ENCODE measurements around the gene LDLRAD3.

LDLRAD3 gene

DNA sequence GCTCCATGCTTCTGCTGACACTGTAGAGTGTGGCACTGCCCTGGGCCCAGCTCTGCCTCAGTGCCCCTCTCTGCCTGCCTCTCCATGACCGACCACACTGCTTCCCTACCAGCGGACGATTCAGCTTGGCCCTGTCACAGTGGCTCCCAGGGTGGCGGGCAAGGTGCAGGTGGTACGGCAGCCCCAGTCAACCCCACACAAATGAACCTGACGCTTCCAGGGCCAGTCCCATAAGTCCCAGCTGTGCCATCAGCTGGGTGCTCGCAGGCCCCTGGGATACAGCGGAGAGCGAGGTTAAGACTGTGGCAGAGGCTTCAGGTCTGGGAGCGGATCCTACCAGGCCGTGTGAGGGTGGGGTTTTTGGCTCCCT, 134.8 kb downstream of the LDLRAD3 start:
- no peak for DNase-seq

DNA sequence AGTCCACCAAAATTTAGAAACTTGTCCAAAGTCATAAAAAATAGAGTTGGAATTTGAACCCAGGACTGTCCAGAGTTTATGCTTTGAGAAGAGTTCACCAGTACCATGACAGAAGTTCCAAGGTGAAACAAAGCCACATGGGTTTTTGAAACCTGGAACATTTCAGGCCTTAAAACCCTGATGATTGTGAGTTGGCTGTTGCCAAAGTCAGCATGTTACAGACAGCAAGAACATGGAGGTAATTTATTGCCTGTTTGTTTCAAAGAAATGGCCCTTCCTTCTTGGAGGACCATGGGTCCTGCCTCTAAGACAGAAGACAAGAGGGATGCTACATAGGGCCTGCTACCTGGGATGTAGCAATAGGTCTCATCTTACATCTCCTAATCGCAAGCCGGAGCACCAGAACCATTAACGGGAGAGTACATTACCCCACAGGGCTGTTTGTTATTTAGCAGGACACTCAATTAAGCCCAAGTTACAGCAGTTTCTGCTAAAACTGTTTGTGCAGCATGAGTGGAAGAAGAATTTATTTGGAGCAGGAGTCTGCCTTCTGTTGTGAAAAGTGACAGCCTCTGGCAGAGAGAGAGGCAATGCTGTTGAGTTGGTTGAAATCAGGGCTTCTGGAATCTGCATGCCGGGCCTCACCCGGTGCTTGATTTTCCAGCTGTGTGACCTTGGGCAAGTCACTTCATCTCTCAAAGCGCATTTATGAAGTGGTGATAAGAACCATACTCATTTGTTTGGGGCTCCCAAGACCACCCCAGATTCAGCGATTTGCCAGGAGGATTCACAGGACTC, 136.2 kb downstream of the LDLRAD3 start:
- no peak for DNase-seq

DNA sequence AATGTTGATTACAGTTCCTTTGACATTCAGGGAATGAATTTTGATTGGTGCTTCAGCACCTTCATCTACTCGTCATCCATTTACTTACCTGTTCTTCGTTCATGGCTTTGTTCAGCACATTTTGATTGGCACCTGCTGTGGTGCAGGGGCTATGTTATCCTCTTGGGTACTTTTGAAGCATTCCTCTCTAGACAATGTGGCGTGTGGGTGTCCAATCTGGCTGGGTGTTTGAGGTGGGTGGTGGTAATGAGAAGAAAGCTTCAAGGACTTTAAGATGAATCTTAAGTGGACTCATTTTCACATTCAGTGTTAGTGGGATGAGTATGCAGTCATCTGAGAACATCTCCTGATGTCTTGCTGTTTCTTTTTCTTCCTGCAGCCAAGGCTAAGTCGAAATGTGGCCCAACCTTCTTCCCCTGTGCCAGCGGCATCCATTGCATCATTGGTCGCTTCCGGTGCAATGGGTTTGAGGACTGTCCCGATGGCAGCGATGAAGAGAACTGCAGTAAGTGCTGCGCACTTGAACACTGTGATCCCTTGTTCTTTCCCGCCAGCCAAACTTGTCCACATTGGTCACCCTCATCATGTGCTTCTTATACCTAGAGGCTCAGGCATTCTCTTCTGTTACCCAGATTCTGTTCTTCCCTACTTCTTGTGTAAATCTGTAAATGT, 137.5 kb downstream of the LDLRAD3 start:
- DNase-seq, result no peak

DNA sequence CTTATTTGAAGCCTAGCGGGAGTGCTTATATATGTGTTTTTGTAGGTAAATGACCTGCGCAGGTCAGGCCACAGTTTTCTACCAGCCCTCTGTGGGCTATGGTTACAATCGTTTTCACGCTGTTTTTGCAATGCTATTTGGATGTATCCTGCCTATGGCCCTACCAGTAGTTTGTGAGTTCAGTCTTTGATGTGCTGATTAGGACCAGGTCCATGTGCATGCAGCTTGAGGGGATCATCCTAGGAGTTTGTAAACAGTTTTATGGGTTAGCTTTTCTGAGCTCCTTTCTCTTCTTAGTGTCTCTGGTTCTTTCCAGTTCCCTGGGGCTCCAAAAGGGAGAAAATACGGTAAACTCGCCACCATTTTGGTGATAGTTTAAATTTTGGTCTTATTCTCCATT, 142.5 kb downstream of the LDLRAD3 start:
- no peak for DNase-seq

DNA sequence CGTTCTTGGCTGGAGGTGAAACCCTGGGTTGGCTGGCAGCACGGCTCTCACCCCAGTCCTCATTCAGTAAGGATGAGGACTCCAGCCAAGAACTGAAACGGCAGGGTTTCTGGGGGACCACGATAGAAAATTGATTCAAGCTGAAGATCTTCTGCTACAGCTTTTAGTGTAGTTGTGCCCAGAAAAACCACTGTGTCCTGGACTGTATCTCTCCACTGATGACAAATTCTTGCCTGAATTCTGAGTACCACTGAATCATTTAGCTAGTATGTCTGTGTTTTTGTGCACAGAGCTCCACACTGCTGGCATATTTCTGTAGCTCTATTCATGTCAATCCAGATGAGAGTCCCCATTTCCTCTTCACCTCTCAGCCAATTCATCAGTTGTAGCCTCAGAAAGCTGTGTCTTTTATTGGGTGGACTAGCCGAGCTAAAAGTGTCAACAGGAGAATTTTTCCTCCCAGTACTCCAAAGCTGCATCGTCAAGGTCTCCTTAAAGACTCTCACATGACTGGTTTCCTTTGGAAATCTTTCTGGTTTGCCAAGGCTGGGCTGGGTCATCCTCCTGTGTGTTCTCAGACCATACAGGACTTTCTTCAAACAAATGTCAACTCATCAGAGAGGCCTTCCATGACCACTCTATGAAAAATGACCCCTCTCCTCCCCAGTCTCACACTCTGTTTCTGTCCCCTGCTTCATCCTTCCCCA, 144.6 kb downstream of the LDLRAD3 start:
- DNase-seq, result no peak

DNA sequence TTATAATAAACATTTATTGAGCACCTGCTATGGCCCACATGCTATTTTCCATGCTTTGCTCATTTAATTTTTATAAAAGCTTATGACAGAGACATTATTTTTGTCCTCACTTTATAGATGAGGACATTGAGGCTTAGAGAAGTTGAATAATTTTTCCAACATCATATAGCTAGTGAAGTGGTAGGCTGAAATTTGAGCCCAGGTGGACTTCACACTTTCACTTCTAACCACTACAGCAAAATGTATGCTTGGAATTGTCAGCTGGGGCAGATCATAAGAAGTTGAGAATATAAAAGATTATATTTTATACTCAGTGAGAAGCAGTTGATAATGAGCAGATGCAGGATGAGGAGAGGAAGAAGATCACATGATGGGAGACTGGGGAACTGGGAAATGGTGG, 146.1 kb downstream of the LDLRAD3 start:
- DNase-seq, result no peak

DNA sequence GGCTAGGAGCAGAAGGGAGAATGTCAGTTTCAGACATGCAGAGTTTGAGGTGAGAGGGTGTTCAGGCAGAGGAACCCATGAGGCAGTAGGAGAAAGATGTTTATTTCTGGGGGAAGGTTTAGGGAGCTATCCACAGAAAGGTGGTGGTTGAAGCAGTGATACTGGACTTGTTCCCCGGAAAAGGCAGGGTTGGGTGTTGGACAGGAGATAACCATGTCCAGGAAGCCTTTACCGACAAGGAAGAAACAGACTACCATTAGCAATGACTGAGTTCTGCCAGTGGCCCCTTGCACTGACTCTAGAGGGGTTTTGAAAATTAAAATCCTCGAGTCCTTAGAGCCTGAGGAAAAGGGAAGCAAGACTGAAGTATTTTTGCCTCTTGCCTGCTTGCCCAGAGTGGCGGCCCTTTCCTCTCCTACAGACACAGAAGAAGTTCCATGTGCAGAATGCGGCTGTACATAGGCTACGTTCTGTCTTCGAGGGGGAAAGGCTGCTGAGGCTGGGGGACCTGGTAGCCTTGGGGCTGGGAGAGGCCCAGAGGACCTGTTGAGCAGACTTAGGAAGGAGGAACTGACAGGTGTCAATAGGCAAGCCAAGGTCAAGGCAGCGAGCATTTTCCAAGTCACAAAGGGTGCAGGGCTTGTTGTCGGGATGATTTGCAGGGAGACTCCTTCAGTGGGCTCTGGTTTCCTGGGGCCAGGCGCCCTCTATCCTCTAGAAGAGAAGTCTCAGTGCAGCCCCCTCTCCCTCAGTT, 146.7 kb downstream of the LDLRAD3 start:
- DNase-seq, result no peak

DNA sequence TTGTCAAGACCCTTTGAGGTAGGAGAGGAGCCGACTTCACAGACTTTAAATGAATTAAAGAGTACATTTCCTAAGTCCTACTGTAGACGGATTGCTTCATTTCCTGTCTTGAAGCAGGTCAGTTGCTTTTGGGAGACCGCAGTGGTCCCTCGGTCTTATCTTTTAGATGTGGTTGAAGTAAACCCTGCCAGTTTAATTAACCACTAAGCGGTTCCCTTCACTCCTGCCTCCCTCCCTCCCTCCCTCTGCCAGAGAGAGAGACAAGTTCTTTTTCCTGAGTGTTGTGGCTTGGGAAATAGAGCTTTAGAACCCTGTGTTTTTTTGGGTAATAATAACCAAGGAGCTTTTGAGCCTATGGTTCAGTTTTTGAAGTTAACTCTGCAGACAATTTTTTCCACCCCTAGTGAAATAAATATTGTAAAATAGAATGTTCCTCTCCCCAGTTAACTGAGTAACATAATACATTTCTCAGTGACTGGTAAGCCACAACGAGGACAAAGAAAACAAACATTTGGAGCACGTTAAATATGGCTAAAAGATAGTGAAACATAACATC, 147.5 kb downstream of the LDLRAD3 start:
- DNase-seq, result no peak

DNA sequence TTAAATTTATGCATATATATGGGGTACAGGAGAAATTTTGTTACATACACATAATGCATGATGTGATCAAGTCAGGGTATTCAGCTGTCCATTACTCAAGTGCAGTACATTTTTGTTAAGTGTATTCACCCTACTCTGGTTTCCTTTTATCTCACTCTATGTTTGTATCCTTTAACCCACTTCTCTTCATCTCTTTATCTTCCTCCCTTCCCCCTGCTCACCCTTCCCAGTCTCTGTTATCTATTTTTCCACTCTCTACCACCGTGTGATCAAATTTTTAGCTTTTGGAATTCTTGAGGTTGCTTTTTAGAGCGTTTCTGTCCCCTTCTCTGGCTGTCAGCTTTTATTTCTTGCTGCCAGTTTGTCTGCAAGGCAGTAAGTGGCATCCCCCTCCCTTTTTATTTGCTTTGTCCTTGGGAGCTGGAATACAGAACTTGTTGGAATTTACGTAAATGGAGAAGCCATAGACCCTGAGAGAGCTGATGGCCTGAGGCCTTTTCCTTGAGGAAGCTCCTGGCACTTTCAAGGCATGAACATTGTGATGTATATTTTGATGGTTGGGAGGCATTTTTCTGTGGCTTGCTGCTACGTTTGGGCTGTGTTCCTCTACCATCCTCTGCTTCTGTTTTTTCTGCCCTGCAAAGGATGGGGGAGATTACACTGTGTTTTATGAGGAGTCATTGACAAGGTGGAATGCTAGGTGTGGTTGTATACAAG, 148.6 kb downstream of the LDLRAD3 start:
- no peak for DNase-seq

DNA sequence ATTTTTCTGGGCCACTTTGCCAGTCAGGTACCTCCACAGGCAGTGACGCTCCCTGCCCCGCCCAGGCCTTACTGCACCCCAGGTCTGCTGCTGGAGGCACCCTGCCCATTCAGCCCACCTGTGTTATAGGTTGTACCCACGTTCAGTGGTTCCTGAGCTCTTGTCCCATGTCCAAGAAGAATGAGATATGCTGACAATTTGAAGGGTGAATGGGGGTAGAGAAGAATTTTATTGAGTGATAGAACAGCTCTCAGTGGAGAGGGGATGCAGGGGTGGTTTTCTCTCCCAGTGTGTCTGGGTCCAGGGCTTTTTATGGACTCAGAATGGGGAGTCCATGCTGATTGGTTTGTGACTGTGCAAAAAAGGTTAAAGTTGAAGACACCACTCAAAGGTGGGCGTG, 149.7 kb downstream of the LDLRAD3 start:
- no peak for DNase-seq

DNA sequence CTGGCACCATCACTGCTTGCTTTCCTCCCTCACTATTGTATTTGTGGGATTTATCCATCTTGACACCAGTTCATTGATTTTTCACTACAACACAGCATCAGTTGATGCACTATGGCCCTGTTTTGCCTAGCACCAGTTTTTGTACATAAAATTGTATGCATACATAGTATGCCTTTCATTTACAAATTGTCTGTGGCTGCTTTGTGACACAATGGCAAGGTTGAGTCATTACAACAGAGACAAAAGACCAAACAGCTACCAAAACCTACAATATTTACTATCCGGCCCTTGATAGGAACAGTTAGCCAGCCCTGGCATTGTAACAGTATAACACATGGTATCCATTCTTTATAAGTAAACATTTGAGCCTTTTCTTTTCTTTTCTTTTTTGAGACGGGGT, 150.3 kb downstream of the LDLRAD3 start:
- DNase-seq, result no peak

DNA sequence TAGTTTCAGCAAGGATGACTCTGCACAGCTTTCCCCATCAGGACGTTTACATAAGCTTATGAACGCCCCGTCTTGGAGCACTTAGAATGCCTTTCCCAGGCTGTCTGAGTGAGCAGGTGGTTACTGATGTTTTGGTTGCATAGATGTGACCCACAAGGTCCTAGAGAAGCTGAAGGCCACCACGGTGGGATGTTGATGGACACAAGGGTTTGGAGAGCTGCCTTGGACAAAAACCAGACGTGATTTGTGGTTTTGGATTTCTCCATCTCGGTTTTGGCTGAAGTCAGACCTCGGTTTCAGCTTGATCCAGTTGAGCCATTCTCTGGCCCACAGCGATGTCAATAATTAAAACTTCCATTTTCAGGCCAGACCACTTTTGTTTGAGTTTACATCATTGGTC, 151.9 kb downstream of the LDLRAD3 start:
- no peak for DNase-seq

DNA sequence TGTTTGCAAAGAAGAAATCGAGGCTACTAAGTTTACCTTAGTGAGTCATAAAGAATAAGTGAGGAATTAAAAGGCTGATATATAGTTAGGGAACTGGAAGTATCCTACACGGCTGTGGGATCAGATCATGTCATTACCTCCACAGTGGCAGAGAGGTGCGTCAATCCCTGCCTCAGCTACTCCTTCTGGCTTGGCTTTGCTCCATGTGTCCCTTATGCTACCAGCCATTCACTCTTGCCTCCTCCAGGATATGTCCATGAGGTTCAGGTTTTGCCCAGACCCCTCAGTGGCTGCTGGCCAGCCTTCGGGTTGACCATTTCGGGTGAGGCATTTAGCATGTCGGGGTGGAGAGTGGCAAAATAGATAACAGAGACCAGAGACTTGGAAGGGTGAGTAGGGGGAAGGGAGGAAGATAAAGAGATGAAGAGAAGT, 153.4 kb downstream of the LDLRAD3 start:
- DNase-seq, result no peak

DNA sequence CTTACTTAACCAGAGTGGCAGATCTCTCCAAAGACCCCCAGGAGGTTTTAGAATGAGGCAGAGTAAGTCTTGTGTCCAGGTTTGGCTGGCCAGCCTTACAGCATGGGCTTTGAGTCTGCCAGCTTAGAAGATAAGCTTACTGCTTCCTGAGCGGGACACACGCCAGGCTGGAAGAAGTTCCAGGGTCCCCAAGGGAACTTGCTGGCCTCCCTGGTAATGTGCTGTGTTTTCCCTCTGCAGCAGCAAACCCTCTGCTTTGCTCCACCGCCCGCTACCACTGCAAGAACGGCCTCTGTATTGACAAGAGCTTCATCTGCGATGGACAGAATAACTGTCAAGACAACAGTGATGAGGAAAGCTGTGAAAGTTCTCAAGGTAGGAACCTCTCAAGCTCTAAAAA, 154.2 kb downstream of the LDLRAD3 start:
- DNase-seq, result no peak

DNA sequence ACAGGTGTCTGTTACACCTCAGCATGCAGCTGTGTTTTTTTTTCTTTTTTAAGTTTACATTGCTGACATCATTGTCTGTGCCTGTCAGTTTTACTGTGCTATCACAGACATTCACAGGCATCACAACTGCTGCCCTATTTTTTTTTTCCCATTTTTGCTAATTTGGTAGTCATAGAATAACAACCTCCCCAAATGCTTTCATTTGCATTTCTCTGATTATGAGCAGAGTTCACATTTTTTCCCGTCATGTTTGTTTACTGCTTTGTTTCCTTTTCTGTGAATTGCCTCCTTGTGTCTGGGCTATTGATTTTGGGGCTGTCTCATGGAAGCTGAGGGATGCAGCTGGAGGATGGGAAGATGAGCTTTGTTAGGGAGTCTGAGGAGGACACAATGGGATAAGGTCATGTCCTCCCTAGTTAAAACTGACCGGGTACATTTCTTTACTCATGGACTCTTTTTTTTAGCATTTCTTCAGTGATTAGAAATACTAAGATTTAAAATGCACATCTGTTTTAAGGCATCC, 155.1 kb downstream of the LDLRAD3 start:
- no peak for DNase-seq

DNA sequence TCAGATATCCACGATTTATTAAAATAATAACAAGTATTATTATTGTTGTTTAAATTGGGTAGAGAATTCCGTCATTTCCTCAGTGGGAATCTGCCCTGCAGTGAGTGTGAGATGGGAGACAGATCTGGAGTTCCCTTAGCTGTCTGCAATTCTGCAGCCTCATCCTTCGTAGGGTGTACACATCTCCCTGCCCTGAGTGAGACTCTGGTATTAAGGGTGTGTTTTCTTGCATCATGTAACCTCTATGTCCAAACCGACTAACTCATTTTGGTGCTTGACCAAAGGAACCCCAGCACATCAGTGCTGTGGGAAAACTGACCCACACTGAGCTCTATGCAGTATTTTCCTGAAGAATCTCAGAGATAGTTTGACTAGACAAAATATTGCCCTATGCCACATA, 157.6 kb downstream of the LDLRAD3 start:
- no peak for DNase-seq

DNA sequence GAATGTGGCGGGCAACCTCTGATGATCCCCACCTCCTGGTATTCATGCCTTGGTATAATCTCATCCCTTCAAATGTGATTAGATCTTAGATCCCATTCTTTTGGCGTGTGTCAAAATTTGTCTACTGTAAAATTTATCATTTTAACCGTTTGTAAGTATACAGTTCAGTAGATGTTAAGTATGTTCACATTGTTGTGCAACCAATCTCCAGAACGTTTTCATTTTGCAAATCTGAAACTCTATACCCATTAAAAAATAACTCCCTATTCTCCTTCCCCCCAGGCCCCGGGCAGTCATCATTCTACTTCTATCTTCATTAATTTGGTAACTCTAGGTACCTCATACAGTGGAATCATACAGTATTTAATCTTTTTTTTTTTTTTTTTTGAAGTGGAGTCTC, 159.0 kb downstream of the LDLRAD3 start:
- DNase-seq, result no peak

DNA sequence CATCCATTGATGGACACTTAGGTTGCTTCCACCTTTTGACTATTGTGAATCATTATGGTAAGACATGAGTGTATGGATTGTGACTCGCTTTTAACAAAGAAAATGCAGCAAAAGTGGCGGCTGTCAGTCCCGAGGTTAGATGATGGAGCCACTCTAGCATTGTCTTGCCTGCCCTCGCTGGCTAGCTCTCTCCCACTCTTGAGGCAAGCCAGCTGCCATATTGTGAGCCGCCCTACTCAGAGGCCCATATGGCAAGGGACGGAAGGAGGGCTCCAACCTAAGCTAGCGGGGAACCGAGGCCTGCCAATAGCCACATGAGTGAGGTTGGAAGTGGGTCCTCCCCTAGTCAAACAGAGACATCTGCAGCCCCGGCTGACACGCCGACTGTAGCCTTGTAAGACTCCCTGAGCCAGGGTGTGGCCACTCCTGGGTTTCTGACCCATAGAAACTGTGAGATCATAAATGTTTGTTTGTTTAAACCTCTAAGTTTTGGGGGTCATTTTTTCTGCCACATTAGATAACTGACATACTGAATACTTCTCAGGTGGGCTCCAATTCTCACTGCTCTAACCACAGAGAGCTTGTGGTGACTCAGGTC, 160.2 kb downstream of the LDLRAD3 start:
- DNase-seq, result no peak

DNA sequence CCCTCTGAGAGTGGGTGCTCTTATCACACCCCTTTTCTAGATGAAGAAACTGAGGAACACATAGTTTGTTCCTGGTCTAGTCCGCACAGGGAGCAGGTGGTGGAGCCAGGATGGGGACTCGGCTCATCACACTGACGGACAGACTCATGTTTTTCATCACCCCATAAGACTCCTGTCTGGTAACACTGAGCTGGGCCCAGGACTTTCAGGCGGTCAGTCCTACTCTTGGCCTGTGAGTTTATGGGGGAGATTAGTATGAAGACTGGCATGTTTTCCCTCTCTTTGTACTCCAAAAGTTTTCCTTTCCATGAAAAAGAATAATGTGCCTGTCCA, 160.8 kb downstream of the LDLRAD3 start:
- no peak for DNase-seq

DNA sequence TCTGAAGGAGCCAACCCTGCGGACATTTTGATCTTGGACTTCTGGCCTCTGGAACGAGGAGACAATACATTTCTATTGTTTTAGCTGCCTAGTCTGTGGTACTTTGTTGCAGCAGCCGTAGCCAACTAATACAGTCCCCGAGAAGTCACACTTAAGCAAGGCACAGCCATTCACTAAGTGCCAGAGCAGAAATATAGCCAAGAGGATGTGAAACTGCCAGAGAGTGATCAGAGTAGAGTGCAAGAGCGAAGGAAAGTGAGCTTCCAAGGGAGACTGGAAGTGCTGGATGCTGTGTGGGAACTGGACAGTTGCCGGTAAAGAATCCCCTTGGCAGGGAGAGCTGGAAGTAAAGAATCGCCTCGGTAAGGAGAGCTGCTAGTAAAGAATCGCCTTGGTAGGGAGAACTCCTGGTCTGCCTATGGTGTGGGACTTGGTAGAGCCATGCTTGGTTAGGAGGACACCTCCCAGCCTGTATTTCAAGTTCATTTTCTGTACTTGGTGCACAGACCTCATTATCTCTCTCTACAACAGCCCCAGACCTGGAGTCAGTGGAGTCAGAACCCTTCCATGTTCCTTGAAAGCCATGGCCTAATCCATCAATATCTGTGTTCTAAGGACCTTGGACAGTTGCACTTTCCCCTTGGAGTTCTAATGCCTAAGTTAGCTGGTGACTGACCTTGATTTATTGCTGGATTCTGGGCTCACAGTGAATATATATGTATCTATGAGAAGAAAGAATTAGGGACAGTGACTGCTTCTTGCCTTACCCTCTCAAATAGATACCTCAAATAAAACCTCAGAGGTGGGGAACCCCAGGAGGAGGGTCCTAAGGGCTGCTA, 162.1 kb downstream of the LDLRAD3 start:
- DNase-seq, result no peak

DNA sequence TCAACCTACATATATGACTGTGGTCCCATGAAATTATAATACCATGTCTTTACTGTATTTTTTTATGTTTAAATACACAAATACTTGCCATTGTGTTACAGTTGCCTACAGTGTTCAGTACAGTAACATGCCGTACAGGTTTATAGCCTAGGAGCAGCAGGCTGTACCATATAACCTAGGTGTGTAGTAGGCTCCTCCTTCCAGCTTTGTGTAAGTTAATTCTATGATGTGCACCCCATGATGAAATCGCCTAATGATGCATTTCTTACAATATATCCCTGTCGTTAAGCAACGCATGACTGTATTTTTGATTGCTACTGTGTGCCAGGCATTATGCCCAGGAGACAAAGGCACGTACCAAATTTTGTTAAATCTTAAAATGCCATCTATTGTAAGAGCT, 163.7 kb downstream of the LDLRAD3 start:
- DNase-seq, result no peak
